SU-DHL-6 (cell line): ENCODE data around the gene TMEM108.

Experiments used
- H2AFZ ChIP-seq: fragments of 200-600 bp; sonication (generic); 2 replicates; pipeline ENCODE4 v1.6.1; 2014; ENCODE audit warnings: low read depth, mild to moderate bottlenecking, moderate library complexity, mixed read lengths, antibody characterized with exemption, low read length; ENCODE audit not compliant: severe bottlenecking
- H3F3A ChIP-seq: fragments of 200-600 bp; shearing (Covaris generic); 2 replicates; pipeline ENCODE4 v1.6.0; 2016; ENCODE audit warnings: antibody characterized with exemption, mild to moderate bottlenecking; ENCODE audit not compliant: insufficient read depth
- H3K27ac ChIP-seq: fragments of 200-600 bp; sonication (generic); 2 replicates; pipeline ENCODE4 v1.5.1; 2016; ENCODE audit warnings: low read depth, mild to moderate bottlenecking, low read length, moderate library complexity, mixed read lengths
- H3K27me3 ChIP-seq: fragments of 200-600 bp; sonication (generic), shearing (Covaris generic); 2 replicates; pipeline ENCODE4 v1.6.0; 2014; ENCODE audit warnings: mild to moderate bottlenecking, low read length
- H3K36me3 ChIP-seq: fragments of 200-600 bp; sonication (generic); 2 replicates; pipeline ENCODE4 v1.6.1; 2014; ENCODE audit warnings: mild to moderate bottlenecking, low read length, mixed read lengths
- H3K4me2 ChIP-seq: fragments of 300-600, 200-600 bp; shearing (Covaris generic), sonication (generic); 2 replicates; pipeline ENCODE4 v1.6.0; 2014; ENCODE audit warnings: low read length, low read depth, mild to moderate bottlenecking; ENCODE audit not compliant: poor library complexity, severe bottlenecking
- H3K4me3 ChIP-seq: fragments of 200-600 bp; sonication (generic); 2 replicates; pipeline ENCODE4 v1.5.1; 2014; ENCODE audit warnings: antibody characterized with exemption, low read length, mild to moderate bottlenecking, mixed read lengths; ENCODE audit not compliant: insufficient read depth, poor library complexity, severe bottlenecking
- H3K79me2 ChIP-seq: fragments of 200-600 bp; sonication (generic); 2 replicates; pipeline ENCODE4 v1.6.1; 2014; ENCODE audit warnings: mild to moderate bottlenecking, low read length, moderate library complexity; ENCODE audit not compliant: insufficient read depth
- H3K9ac ChIP-seq: fragments of 200-600 bp; sonication (generic); 2 replicates; pipeline ENCODE4 v1.7.0; 2014; ENCODE audit warnings: mild to moderate bottlenecking, low read length
- H3K9me2 ChIP-seq: fragments of 200-600 bp; sonication (generic); replicated peaks from 2 replicates; pipeline ENCODE4 v1.6.1; 2014; ENCODE audit warnings: low read length; ENCODE audit not compliant: insufficient read depth
- H3K9me3 ChIP-seq: fragments of 200-600 bp; sonication (generic); 2 replicates; pipeline ENCODE4 v1.6.1; 2014; ENCODE audit warnings: low read length, mixed read lengths; ENCODE audit not compliant: insufficient read depth
- H4K20me1 ChIP-seq: fragments of 200-600 bp; sonication (generic); 2 replicates; pipeline ENCODE4 v1.6.1; 2014; ENCODE audit warnings: low read depth, mild to moderate bottlenecking, antibody characterized with exemption, low read length, moderate library complexity, mixed read lengths
- CTCF ChIP-seq: fragments of 200-600 bp; sonication (generic); IDR thresholded peaks from one replicate; pipeline ENCODE4 v1.5.1; 2017; ENCODE audit warnings: antibody characterized with exemption, mild to moderate bottlenecking, low read length, moderate library complexity; ENCODE audit not compliant: insufficient read depth, poor library complexity, severe bottlenecking
- EZH2phosphoT487 ChIP-seq: fragments of 200-600 bp; sonication (generic), shearing (Covaris generic); conservative IDR thresholded peaks from 2 replicates; pipeline ENCODE4 v1.6.1; 2018; ENCODE audit warnings: mild to moderate bottlenecking, antibody characterized with exemption, low read length, moderate library complexity, mixed read lengths

Gene TMEM108

GRCh38 chr3:133368371-133369067 lies 330.3 kb downstream of the TMEM108 start:
- Histone ChIP-seq H2AFZ (no peak overlapping the region), H4K20me1 (no peaks in the 10 kb centered on the region), H3K4me3 (no peak overlapping the region), H3K27ac (no peak overlapping the region), H3K9ac (no peak overlapping the region), H3K9me3 (no peaks in the 10 kb centered on the region), H3F3A (no peaks in the 10 kb centered on the region), H3K79me2 (no peaks in the 10 kb centered on the region), H3K27me3 (no peaks in the 10 kb centered on the region), H3K9me2 (no peaks in the 10 kb centered on the region), H3K4me2 (no peak overlapping the region), H3K36me3 (no peaks in the 10 kb centered on the region)
- TF ChIP-seq EZH2phosphoT487 (no peak), CTCF (no peak)

GRCh38 chr3:133369068-133369440 lies 330.9 kb downstream of the TMEM108 start:
- no peak overlapping the region for H3K4me2 ChIP-seq
- H2AFZ ChIP-seq = no peak overlapping the region
- H3F3A ChIP-seq = no peaks in the 10 kb centered on the region
- no peaks in the 10 kb centered on the region for H4K20me1 ChIP-seq
- H3K4me3 ChIP-seq = no peak overlapping the region
- no peak overlapping the region for H3K27ac ChIP-seq
- H3K79me2 ChIP-seq = no peaks in the 10 kb centered on the region
- H3K9me2 ChIP-seq = no peaks in the 10 kb centered on the region
- H3K27me3 ChIP-seq = no peaks in the 10 kb centered on the region
- no peaks in the 10 kb centered on the region for H3K9me3 ChIP-seq
- H3K9ac ChIP-seq = no peak overlapping the region
- TF ChIP-seq EZH2phosphoT487 = no peak
- no peak for TF ChIP-seq CTCF
- H3K36me3 ChIP-seq = no peaks in the 10 kb centered on the region

- no peaks in the 10 kb centered on the region for H3K9me2 ChIP-seq
- H3K4me3 ChIP-seq = no peak overlapping the region
- no peaks in the 10 kb centered on the region for H3K36me3 ChIP-seq
- no peaks in the 10 kb centered on the region for H4K20me1 ChIP-seq
- no peak overlapping the region for H3K4me2 ChIP-seq
- H3K79me2 ChIP-seq = no peaks in the 10 kb centered on the region
- TF ChIP-seq CTCF = no peak
- H3K9ac ChIP-seq = no peak overlapping the region
- H3K9me3 ChIP-seq = no peaks in the 10 kb centered on the region
- no peak overlapping the region for H3K27ac ChIP-seq
- H2AFZ ChIP-seq = no peak overlapping the region
- no peaks in the 10 kb centered on the region for H3F3A ChIP-seq
- no peaks in the 10 kb centered on the region for H3K27me3 ChIP-seq
Measured at GRCh38 chr3:133371181-133371580, 333.0 kb downstream of the TMEM108 start.
